ENCODE data around the gene ECI2. TPM values are rescaled to one million over a fixed set of nuclear protein-coding genes. Genes with fewer than 3 reads are reported as not detected.
A peak's percentile ranks its signal among the peaks of the same experiment; 100 is the strongest.

The ECI2 gene
- total and polyA plus RNA-seq, 2 of the 13 experiments (the other 11 are each of a cell fraction or from before 2014, with no cell fraction given): 78.5 to 228 TPM

DNA sequence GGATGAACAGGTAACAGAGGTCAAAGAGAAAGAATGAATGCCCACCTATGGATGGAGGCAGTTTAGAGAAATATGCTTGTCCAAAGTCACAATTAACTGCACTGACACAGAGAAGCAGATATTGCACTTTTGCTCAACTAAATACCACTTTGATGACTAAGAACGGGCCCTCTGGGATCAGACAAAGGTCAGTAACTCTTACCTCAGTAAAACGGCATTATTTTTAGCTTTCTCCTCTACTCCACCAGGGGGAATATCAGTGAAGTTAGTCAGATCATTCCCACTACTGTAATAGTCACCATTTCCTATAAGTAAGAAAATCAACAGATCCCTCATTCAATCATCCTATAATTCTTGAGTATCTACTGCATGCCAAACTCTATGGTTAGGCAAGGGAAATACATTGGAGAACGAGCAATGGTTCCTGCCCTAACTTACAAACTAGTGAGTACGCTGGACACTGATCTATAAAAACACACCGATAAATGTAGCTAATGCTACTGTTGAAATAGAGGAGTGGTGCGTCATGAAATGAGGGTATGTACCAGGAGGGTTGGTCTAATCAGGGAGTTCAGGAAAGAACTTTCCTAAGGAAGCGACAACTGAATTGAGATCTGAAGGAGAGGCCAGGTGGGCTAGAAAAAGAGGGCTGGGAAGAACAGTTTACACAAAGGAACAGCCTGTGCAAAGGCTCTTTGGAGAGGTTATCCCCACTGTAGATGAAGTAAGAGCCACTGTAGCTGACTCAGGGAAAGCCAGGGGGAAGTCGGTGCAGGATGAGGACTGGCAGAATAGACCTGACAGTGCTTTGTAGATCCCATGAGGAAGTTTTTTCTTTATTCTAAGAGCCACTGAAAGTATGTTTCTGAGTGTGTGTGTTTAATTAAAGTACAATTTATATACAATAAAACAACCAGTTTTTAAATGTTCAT lies 9.2 kb downstream of the ECI2 start (continued):
- TF ChIP-seq, protein P1, sequence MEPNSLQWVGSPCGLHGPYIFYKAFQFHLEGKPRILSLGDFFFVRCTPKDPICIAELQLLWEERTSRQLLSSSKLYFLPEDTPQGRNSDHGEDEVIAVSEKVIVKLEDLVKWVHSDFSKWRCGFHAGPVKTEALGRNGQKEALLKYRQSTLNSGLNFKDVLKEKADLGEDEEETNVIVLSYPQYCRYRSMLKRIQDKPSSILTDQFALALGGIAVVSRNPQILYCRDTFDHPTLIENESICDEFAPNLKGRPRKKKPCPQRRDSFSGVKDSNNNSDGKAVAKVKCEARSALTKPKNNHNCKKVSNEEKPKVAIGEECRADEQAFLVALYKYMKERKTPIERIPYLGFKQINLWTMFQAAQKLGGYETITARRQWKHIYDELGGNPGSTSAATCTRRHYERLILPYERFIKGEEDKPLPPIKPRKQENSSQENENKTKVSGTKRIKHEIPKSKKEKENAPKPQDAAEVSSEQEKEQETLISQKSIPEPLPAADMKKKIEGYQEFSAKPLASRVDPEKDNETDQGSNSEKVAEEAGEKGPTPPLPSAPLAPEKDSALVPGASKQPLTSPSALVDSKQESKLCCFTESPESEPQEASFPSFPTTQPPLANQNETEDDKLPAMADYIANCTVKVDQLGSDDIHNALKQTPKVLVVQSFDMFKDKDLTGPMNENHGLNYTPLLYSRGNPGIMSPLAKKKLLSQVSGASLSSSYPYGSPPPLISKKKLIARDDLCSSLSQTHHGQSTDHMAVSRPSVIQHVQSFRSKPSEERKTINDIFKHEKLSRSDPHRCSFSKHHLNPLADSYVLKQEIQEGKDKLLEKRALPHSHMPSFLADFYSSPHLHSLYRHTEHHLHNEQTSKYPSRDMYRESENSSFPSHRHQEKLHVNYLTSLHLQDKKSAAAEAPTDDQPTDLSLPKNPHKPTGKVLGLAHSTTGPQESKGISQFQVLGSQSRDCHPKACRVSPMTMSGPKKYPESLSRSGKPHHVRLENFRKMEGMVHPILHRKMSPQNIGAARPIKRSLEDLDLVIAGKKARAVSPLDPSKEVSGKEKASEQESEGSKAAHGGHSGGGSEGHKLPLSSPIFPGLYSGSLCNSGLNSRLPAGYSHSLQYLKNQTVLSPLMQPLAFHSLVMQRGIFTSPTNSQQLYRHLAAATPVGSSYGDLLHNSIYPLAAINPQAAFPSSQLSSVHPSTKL (CRISPR knock-in tag; IDR thresholded peaks at IDR 0.05): peak; percentile 78
- TF ChIP-seq SP4 (CRISPR knock-in tag; IDR thresholded peaks at IDR 0.05): no peak
- TF ChIP-seq MIER3 (CRISPR knock-in tag; IDR thresholded peaks at IDR 0.05; ENCODE audit: borderline replicate concordance): no peak
- no peak for TF ChIP-seq WIZ (CRISPR knock-in tag; IDR thresholded peaks at IDR 0.05)
- peak; percentile 33; the same call in 1 of the 2 replicates for TF ChIP-seq RXRB (CRISPR knock-in tag; IDR thresholded peaks at IDR 0.05; ENCODE audit: borderline replicate concordance)
- TF ChIP-seq, protein P2, sequence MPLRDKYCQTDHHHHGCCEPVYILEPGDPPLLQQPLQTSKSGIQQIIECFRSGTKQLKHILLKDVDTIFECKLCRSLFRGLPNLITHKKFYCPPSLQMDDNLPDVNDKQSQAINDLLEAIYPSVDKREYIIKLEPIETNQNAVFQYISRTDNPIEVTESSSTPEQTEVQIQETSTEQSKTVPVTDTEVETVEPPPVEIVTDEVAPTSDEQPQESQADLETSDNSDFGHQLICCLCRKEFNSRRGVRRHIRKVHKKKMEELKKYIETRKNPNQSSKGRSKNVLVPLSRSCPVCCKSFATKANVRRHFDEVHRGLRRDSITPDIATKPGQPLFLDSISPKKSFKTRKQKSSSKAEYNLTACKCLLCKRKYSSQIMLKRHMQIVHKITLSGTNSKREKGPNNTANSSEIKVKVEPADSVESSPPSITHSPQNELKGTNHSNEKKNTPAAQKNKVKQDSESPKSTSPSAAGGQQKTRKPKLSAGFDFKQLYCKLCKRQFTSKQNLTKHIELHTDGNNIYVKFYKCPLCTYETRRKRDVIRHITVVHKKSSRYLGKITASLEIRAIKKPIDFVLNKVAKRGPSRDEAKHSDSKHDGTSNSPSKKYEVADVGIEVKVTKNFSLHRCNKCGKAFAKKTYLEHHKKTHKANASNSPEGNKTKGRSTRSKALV (CRISPR knock-in tag; IDR thresholded peaks at IDR 0.05): no peak
- TF ChIP-seq GLI4 (CRISPR knock-in tag; IDR thresholded peaks at IDR 0.05; ENCODE audit: borderline replicate concordance): no peak
- TF ChIP-seq, protein P3, sequence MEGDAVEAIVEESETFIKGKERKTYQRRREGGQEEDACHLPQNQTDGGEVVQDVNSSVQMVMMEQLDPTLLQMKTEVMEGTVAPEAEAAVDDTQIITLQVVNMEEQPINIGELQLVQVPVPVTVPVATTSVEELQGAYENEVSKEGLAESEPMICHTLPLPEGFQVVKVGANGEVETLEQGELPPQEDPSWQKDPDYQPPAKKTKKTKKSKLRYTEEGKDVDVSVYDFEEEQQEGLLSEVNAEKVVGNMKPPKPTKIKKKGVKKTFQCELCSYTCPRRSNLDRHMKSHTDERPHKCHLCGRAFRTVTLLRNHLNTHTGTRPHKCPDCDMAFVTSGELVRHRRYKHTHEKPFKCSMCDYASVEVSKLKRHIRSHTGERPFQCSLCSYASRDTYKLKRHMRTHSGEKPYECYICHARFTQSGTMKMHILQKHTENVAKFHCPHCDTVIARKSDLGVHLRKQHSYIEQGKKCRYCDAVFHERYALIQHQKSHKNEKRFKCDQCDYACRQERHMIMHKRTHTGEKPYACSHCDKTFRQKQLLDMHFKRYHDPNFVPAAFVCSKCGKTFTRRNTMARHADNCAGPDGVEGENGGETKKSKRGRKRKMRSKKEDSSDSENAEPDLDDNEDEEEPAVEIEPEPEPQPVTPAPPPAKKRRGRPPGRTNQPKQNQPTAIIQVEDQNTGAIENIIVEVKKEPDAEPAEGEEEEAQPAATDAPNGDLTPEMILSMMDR (CRISPR knock-in tag; IDR thresholded peaks at IDR 0.05): peak; percentile 44
- no peak for TF ChIP-seq TARDBP (CRISPR knock-in tag; IDR thresholded peaks at IDR 0.05)
- TF ChIP-seq NR2F2 (IDR thresholded peaks at IDR 0.05; ENCODE audit: borderline replicate concordance, low read depth): no peak
- TF ChIP-seq TOE1 (CRISPR knock-in tag; IDR thresholded peaks at IDR 0.05): no peak
- no peak for TF ChIP-seq ZFP1 (CRISPR knock-in tag; IDR thresholded peaks at IDR 0.05)
- TF ChIP-seq YY1 (IDR thresholded peaks at IDR 0.05; ENCODE audit: insufficient read depth, insufficient replicate concordance, low read depth, low read length): no peak
- TF ChIP-seq, protein P4, sequence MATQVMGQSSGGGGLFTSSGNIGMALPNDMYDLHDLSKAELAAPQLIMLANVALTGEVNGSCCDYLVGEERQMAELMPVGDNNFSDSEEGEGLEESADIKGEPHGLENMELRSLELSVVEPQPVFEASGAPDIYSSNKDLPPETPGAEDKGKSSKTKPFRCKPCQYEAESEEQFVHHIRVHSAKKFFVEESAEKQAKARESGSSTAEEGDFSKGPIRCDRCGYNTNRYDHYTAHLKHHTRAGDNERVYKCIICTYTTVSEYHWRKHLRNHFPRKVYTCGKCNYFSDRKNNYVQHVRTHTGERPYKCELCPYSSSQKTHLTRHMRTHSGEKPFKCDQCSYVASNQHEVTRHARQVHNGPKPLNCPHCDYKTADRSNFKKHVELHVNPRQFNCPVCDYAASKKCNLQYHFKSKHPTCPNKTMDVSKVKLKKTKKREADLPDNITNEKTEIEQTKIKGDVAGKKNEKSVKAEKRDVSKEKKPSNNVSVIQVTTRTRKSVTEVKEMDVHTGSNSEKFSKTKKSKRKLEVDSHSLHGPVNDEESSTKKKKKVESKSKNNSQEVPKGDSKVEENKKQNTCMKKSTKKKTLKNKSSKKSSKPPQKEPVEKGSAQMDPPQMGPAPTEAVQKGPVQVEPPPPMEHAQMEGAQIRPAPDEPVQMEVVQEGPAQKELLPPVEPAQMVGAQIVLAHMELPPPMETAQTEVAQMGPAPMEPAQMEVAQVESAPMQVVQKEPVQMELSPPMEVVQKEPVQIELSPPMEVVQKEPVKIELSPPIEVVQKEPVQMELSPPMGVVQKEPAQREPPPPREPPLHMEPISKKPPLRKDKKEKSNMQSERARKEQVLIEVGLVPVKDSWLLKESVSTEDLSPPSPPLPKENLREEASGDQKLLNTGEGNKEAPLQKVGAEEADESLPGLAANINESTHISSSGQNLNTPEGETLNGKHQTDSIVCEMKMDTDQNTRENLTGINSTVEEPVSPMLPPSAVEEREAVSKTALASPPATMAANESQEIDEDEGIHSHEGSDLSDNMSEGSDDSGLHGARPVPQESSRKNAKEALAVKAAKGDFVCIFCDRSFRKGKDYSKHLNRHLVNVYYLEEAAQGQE (IDR thresholded peaks at IDR 0.05; ENCODE audit: borderline replicate concordance in 1 of 2, low read depth in 1 of 2, low read length in 2 of 2): no peak
- TF ChIP-seq, protein P5, sequence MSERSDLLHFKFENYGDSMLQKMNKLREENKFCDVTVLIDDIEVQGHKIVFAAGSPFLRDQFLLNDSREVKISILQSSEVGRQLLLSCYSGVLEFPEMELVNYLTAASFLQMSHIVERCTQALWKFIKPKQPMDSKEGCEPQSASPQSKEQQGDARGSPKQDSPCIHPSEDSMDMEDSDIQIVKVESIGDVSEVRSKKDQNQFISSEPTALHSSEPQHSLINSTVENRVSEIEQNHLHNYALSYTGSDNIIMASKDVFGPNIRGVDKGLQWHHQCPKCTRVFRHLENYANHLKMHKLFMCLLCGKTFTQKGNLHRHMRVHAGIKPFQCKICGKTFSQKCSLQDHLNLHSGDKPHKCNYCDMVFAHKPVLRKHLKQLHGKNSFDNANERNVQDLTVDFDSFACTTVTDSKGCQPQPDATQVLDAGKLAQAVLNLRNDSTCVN (CRISPR knock-in tag; IDR thresholded peaks at IDR 0.05; ENCODE audit: borderline replicate concordance): no peak

Measured in HepG2 (cell line).